Spleen (tissue), 11 donors: ENCODE measurements around the gene TMEM273. TPM values are rescaled to one million over a fixed set of nuclear protein-coding genes. Genes with fewer than 3 reads are reported as not detected.

Source experiments
- DNase-seq: peaks from one replicate; pipeline ENCODE4 v3.0.0-alpha.2; 2020
- H3K27ac ChIP-seq, 8 donors: fragments of 200-600 bp; sonication (generic) in 7 of 8; 1 replicate in 4 of 8; 2 replicates in 4 of 8; pipeline versions ENCODE4 v1.5.0 to v1.8.0; 2016 to 2021; ENCODE audit warnings: inconsistent platforms in 4 of 8, mild to moderate bottlenecking in 4 of 8, moderate library complexity in 1 of 8
- H3K27me3 ChIP-seq, 7 donors: fragments of 200-600 bp; sonication (generic) in 6 of 7; replicated peaks in 1 of 7; 1 replicate in 4 of 7; 2 replicates in 3 of 7; pipeline versions ENCODE4 v1.5.0 to v1.8.0; 2016 to 2021; ENCODE audit warnings: inconsistent platforms in 3 of 7, mild to moderate bottlenecking in 1 of 7
- H3K36me3 ChIP-seq, 6 donors: fragments of 200-600 bp; sonication (generic) in 5 of 6; 1 replicate in 4 of 6; 2 replicates in 2 of 6; pipeline versions ENCODE4 v1.5.0 to v1.8.0; 2016 to 2021; ENCODE audit warnings: inconsistent platforms in 2 of 6
- H3K4me1 ChIP-seq, 6 donors: fragments of 200-600 bp; sonication (generic) in 5 of 6; 1 replicate in 3 of 6; 2 replicates in 3 of 6; pipeline versions ENCODE4 v1.5.0 to v1.8.0; 2016 to 2021; ENCODE audit warnings: inconsistent platforms in 3 of 6
- H3K4me3 ChIP-seq, 8 donors: fragments of 200-600 bp; sonication (generic) in 7 of 8; 1 replicate in 4 of 8; 2 replicates in 4 of 8; pipeline versions ENCODE4 v1.5.0 to v1.8.0; 2016 to 2021; ENCODE audit warnings: inconsistent platforms in 4 of 8, mild to moderate bottlenecking in 4 of 8, moderate library complexity in 2 of 8
- H3K9me3 ChIP-seq, 8 donors: fragments of 200-600 bp; sonication (generic) in 7 of 8; 1 replicate in 4 of 8; 2 replicates in 4 of 8; pipeline versions ENCODE4 v1.5.0 to v1.8.0; 2016 to 2021; ENCODE audit warnings: inconsistent platforms in 4 of 8
- POLR2A ChIP-seq, 3 donors: fragments of 450-650 bp; IDR thresholded peaks; one replicate each; pipeline ENCODE4 v1.5.1; 2017; ENCODE audit warnings: antibody characterized with exemption in 3 of 3, mild to moderate bottlenecking in 1 of 3
- POLR2AphosphoS5 ChIP-seq, 3 donors: sonication (generic); formaldehyde crosslinking; IDR thresholded peaks; one replicate each; pipeline ENCODE4 v1.5.1; 2017; ENCODE audit warnings: antibody characterized with exemption in 3 of 3
- WGBS, 5 donors: extraction: QIAGEN DNeasy Blood & Tissue Kit in 3 of 5; methylation state at CpG; one replicate each; pipeline versions ENCODE4 v1.1.5 to v1.1.7; 2013 to 2018; 5-methylcytosine and 5-hydroxymethylcytosine counted together
- intact Hi-C: fragments of 100-400 bp; cut with DNase I; formaldehyde crosslinking; loops from one replicate; pipeline ENCODE4 v1.15.0; 2023; ENCODE audit warnings: low total_unique reads
- polyA plus RNA-seq, 3 donors: library from polyadenylated mRNA; stranded (reverse); fragments of 200-250 nt; gene quantifications; one replicate each; pipeline ENCODE4 v1.2.1, GENCODE V29; 2013
- total RNA-seq, 7 donors: library from RNA; depleted of rRNA in 3 of 7; stranded (reverse); fragments of >200 nt in 3 of 7; fragmentation: NEBNext Ultra II Directional in 4 of 7; extraction: Animal tissue kit (Norgen Biotek cat#: 25700) in 4 of 7; gene quantifications; one replicate each; pipeline versions ENCODE4 v1.1.0 to v1.2.1, GENCODE V29; 2016 to 2021
- TF ChIP-seq, protein P1 (sequence below), 11 experiments: fragments of 200-600 bp in 7 of 11; fragments of 450-650 bp in 4 of 11; sonication (generic) in 4 of 11; IDR thresholded peaks in 8 of 11; conservative IDR thresholded peaks in 3 of 11; 1 replicate in 7 of 11; 2 replicates in 4 of 11; pipeline versions ENCODE4 v1.4.0 to v1.8.0; 2016 to 2021; ENCODE audit warnings: antibody characterized with exemption in 11 of 11, inconsistent platforms in 4 of 11, mild to moderate bottlenecking in 1 of 11
- donor health status: healthy with polysubstance abuse.
- donor health status: DM: no; HTN: no; CAD: no; lungs with moderate emphysema.
- donor health status: DM: no; HTN: no; CAD: no.
- donor health status: Bipolar disorder and iron deficiency.
- donor health status: healthy.
- donor health status: DM: no; HTN: no; CAD: no.
- donor health status: DM: yes; HTN: yes; CAD: no.

The TMEM273 gene
- total and polyA plus RNA-seq, 10 donors, result 25.6 to 64.5 (median 33.4) TPM

DNA sequence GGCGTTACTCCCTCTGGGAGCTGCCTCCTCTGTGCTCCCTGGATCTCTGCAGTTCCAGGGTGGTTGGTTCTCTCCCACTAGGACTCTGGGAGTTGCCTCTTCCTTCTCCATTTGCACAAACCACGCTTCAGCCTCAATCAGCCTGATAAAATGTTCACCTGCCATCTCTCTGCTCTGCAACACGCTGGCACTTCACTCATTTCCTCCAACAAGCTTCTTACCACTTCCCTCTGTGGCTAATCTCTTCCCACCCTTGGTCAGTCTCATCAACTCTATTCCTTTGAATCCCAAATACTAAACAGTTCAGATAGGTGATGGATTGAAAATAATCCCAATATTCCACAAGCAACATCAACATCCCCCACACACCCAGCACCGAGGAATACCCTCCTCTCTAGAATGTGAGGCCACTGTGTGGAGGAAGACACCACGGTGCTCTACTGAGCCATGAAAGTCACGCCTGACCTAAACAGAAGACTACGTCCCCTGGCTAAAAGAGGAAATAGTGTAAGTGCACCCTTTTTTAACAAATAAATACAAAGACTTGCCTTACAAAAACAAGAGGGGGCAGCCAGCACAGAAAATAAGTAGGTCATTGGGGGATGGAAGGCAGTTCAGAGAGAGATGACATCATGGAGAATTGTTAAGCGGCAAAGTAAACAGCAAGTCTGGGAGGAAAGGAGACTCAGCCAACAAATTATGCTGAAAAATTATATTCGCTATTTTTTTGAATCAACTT lies 52.4 kb downstream of the TMEM273 start:
- 28 to 50% (median 47%) methylated on average over 9 of the region's 9 CpGs for WGBS, 5 donors
- DNase-seq, result no peak
- H3K4me3 ChIP-seq, result no peak overlapping the region
- H3K36me3 ChIP-seq, result no peaks in the 10 kb centered on the region
- peaks cover 0 to 20% (median 0%) of the 10 kb centered on the region in 6 donors for H3K4me1 ChIP-seq
- TF ChIP-seq POLR2AphosphoS5 (IDR thresholded peaks at IDR 0.05), result no peak
- TF ChIP-seq, protein P1, sequence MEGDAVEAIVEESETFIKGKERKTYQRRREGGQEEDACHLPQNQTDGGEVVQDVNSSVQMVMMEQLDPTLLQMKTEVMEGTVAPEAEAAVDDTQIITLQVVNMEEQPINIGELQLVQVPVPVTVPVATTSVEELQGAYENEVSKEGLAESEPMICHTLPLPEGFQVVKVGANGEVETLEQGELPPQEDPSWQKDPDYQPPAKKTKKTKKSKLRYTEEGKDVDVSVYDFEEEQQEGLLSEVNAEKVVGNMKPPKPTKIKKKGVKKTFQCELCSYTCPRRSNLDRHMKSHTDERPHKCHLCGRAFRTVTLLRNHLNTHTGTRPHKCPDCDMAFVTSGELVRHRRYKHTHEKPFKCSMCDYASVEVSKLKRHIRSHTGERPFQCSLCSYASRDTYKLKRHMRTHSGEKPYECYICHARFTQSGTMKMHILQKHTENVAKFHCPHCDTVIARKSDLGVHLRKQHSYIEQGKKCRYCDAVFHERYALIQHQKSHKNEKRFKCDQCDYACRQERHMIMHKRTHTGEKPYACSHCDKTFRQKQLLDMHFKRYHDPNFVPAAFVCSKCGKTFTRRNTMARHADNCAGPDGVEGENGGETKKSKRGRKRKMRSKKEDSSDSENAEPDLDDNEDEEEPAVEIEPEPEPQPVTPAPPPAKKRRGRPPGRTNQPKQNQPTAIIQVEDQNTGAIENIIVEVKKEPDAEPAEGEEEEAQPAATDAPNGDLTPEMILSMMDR (IDR thresholded peaks at IDR 0.05 in 8 of 11, conservative IDR thresholded peaks at IDR 0.05 in 3 of 11), result peak in 2 of 11 experiments; percentile 18 to 22
- H3K9me3 ChIP-seq, result no peaks in the 10 kb centered on the region
- H3K27ac ChIP-seq, result peak overlapping the region in 3 of 8 donors; percentile 37 to 74 (median 39)
- intact Hi-C loops, result no loop called here
- peaks cover 0 to 14% (median 0%) of the 10 kb centered on the region in 7 donors for H3K27me3 ChIP-seq

DNA sequence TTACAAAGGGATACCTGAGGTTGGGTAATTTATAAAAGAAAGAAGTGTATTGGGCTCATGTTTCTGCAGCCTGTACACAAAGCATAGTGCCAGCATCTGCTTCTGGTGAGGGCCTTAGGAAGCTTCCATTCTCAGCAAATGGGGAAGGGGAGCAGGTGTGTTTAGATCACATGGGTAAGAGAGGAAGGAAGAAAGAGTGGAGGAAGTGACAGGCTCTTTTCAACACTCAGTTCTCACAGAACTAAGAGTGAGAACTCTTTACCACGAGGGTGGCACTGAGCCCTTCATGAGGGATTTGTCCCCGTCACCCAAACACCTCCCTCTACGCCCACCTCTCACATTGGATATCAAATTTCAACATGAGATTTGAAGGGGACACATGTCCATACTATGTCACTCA lies 53.9 kb downstream of the TMEM273 start:
- no peak for DNase-seq
- intact Hi-C loops, result no loop called here
- peaks cover 0 to 17% (median 0%) of the 10 kb centered on the region in 7 donors for H3K27me3 ChIP-seq
- H3K4me3 ChIP-seq, result no peak overlapping the region
- TF ChIP-seq, protein P1 (IDR thresholded peaks at IDR 0.05 in 8 of 11, conservative IDR thresholded peaks at IDR 0.05 in 3 of 11), result no peak
- no peak for TF ChIP-seq POLR2A (IDR thresholded peaks at IDR 0.05)
- TF ChIP-seq POLR2AphosphoS5 (IDR thresholded peaks at IDR 0.05), result no peak
- no peak overlapping the region for H3K27ac ChIP-seq
- no peaks in the 10 kb centered on the region for H3K9me3 ChIP-seq
- no peaks in the 10 kb centered on the region for H3K36me3 ChIP-seq
- peaks cover 0 to 20% (median 0%) of the 10 kb centered on the region in 6 donors for H3K4me1 ChIP-seq
- WGBS, 5 donors, result 47 to 67% (median 54%) methylated on average over 3 of the region's 3 CpGs

- 76 to 92% (median 90%) methylated on average over 2 to 5 of the region's 5 CpGs for WGBS, 5 donors
Observed at GRCh38 chr10:49133706-49134248, 54.4 kb downstream of the TMEM273 start, which contains the start of gene FAM170B. TSS of gene FAM170B (minus strand) at chr10:49134021. CDS start at chr10:49133918, 103 bp downstream.

More at GRCh38 chr10:49133706-49134248, 54.4 kb downstream of the TMEM273 start, which contains the start of gene FAM170B:
- Histone ChIP-seq H3K36me3 (no peaks in the 10 kb centered on the region), H3K4me1 (peaks cover 0 to 20% (median 0%) of the 10 kb centered on the region in 6 donors), H3K9me3 (no peaks in the 10 kb centered on the region), H3K27me3 (peaks cover 0 to 17% (median 0%) of the 10 kb centered on the region in 7 donors), H3K4me3 (no peak within 1 kb of the TSS), H3K27ac (peak within 1 kb of the TSS in 1 of 8 donors; percentile 74)
- intact Hi-C loops, result no loop called here
- DNase-seq, result no peak
- TF ChIP-seq, protein P1 (IDR thresholded peaks at IDR 0.05 in 8 of 11, conservative IDR thresholded peaks at IDR 0.05 in 3 of 11), result no peak
- TF ChIP-seq POLR2A (IDR thresholded peaks at IDR 0.05) (no peak), POLR2AphosphoS5 (IDR thresholded peaks at IDR 0.05) (no peak)
